ENCODE measurements around the gene EXT2.

DNA sequence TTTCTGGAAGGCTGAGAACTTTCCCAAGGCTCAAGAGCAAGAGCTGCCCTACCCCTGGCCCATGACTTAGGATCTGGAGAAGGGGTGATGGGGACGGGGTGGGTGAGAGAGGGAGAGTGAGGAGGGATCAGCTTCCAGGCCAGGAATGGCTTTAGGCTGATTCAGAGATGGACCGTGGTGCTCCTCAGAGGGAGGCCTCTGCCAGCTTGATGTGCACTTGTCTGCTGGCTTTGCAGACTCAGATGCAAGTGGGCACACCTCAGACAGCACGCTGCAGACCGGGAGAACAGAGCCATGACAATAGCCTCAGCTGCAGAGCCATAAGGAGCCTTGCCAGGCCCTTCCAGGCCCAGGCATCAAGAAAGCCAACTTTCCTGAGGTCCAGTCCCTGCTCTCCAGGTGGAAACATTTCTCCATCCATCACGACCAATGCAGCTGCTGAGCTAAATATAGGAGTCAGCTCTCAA is 173.2 kb downstream of the EXT2 start:
- no peak for TF ChIP-seq NFRKB (IDR thresholded peaks at IDR 0.05)
- no peak for TF ChIP-seq ELF4 (IDR thresholded peaks at IDR 0.05)
- no peak for TF ChIP-seq FOXA1 (IDR thresholded peaks at IDR 0.05)
- TF ChIP-seq FOXM1 (IDR thresholded peaks at IDR 0.05; ENCODE audit: borderline replicate concordance) = no peak
- TF ChIP-seq SUZ12 (IDR thresholded peaks at IDR 0.05) = no peak
- TF ChIP-seq SP1 (IDR thresholded peaks at IDR 0.05) = no peak

All from HEK293T (cell line).